GM12878 (cell line): ENCODE measurements around the gene RPL5. TPM values are rescaled to one million over a fixed set of nuclear protein-coding genes. Genes with fewer than 3 reads are reported as not detected.

Source experiments
- ATAC-seq: fragments of 200-7000 bp; cut with Tn5 transposase; 3 replicates; pipeline ENCODE4 v1.9.1; 2020; ENCODE audit warnings: mild to moderate bottlenecking, moderate library complexity
- BruUV-seq: library from RNA; stranded (reverse); fragments of 400-500 nt; replicated peaks from 2 replicates; lab custom pipeline; 2021; lab: Mats Ljungman, UMichigan
- CTCF ChIA-PET: fragments of 300-600 bp; sonication (Branson Sonifier 250); formaldehyde crosslinking; extraction: SDS; loops from one replicate; lab custom pipeline; 2021; ENCODE audit warnings: inconsistent platforms; lab: Yijun Ruan, JAX
- POLR2A ChIA-PET: fragments of 350-600 bp; formaldehyde crosslinking; extraction: SDS; loops from one replicate; lab custom pipeline; 2021; ENCODE audit warnings: inconsistent platforms; lab: Charles Lee
- RAD21 ChIA-PET: fragments of 300-600 bp; sonication (Branson Sonifier 250); formaldehyde crosslinking; loops from one replicate; lab custom pipeline; 2023; ENCODE audit warnings: antibody characterized with exemption; ENCODE audit not compliant: unreplicated experiment; lab: Charles Lee
- SMC1A ChIA-PET: fragments of 300-600 bp; sonication (Branson Sonifier 250); formaldehyde crosslinking; loops from one replicate; lab custom pipeline; 2023; ENCODE audit not compliant: unreplicated experiment, uncharacterized antibody; lab: Charles Lee
- DNase-seq: peaks from one replicate; pipeline ENCODE4 v3.0.0-alpha.2; 2011; ENCODE audit warnings: low read depth, low spot score
- FAIRE-seq: peaks from 3 replicates; lab custom pipeline; 2011; peaks lifted over from hg19 to GRCh38; lab: Jason Lieb, UNC
- H2AFZ ChIP-seq: 2 replicates; pipeline ENCODE4 v1.6.0; 2011; ENCODE audit warnings: low read depth, low read length, control low read depth; ENCODE audit not compliant: control insufficient read depth
- H3K27ac ChIP-seq: 2 replicates; pipeline ENCODE4 v1.5.1; 2011; ENCODE audit warnings: control low read depth; ENCODE audit not compliant: control insufficient read depth, insufficient read depth
- H3K27me3 ChIP-seq, 2 experiments: replicated peaks in 1 of 2; 2 replicates each; pipeline versions ENCODE4 v1.6.0 to v1.6.1; 2011; ENCODE audit warnings: low read length in 1 of 2; ENCODE audit not compliant: control insufficient read depth in 2 of 2, insufficient read depth in 2 of 2
- H3K36me3 ChIP-seq, 2 experiments: 2 replicates each; pipeline ENCODE4 v1.5.1; 2011; ENCODE audit warnings: low read length in 1 of 2; ENCODE audit not compliant: control insufficient read depth in 2 of 2, insufficient read depth in 2 of 2
- H3K4me1 ChIP-seq: 2 replicates; pipeline ENCODE4 v1.6.1; 2011; ENCODE audit warnings: mild to moderate bottlenecking, low read length, moderate library complexity, mixed read lengths; ENCODE audit not compliant: control insufficient read depth, insufficient read depth
- H3K4me2 ChIP-seq: 2 replicates; pipeline ENCODE4 v1.6.0; 2011; ENCODE audit warnings: control low read depth; ENCODE audit not compliant: control insufficient read depth, insufficient read depth
- H3K4me3 ChIP-seq: fragments of 200-600 bp; sonication (generic); 2 replicates; pipeline ENCODE4 v1.5.1; 2016
- H3K79me2 ChIP-seq: 2 replicates; pipeline ENCODE4 v1.6.0; 2011; ENCODE audit warnings: low read length; ENCODE audit not compliant: control insufficient read depth, insufficient read depth
- H3K9ac ChIP-seq: 2 replicates; pipeline ENCODE4 v1.8.0; 2011; ENCODE audit warnings: low read length, control low read depth, mixed read lengths; ENCODE audit not compliant: control insufficient read depth, insufficient read depth
- H3K9me3 ChIP-seq: replicated peaks from 3 replicates; pipeline ENCODE4 v1.5.1; 2011; ENCODE audit warnings: mild to moderate bottlenecking, low read length; ENCODE audit not compliant: control insufficient read depth, insufficient read depth
- H4K20me1 ChIP-seq: 2 replicates; pipeline ENCODE4 v1.6.0; 2011; ENCODE audit not compliant: control insufficient read depth, insufficient read depth
- CBX3 ChIP-seq: fragments of 200-600 bp; sonication (generic); IDR thresholded peaks from 2 replicates; pipeline ENCODE4 v1.6.1; 2016; ENCODE audit warnings: low read depth, borderline replicate concordance
- CBX5 ChIP-seq: sonication (generic); IDR thresholded peaks from 2 replicates; pipeline ENCODE4 v1.6.1; 2016; ENCODE audit warnings: low read depth, moderate library complexity, mild to moderate bottlenecking, inconsistent platforms
- CEBPB ChIP-seq, 2 experiments: fragments of 150-350 bp in 1 of 2; IDR thresholded peaks; 2 replicates each; pipeline ENCODE4 v1.6.1; 2012 to 2014; ENCODE audit warnings: low read depth in 2 of 2, low read length in 2 of 2, borderline replicate concordance in 1 of 2, inconsistent platforms in 1 of 2
- CREB1 ChIP-seq: IDR thresholded peaks from 2 replicates; pipeline ENCODE4 v1.6.1; 2012; ENCODE audit warnings: low read depth, mild to moderate bottlenecking, inconsistent platforms
- EGR1 ChIP-seq, 2 experiments: IDR thresholded peaks; 1 replicate in 1 of 2; 2 replicates in 1 of 2; pipeline ENCODE4 v1.6.1; 2011 to 2012; ENCODE audit warnings: low read depth in 2 of 2, low read length in 2 of 2, borderline replicate concordance in 1 of 2, mild to moderate bottlenecking in 1 of 2, moderate library complexity in 1 of 2
- ETV6 ChIP-seq, 2 experiments: fragments of 450-650 bp in 1 of 2; IDR thresholded peaks in 1 of 2; conservative IDR thresholded peaks in 1 of 2; 2 replicates each; pipeline ENCODE4 v1.6.1; 2014; ENCODE audit warnings: antibody characterized with exemption in 1 of 2, borderline replicate concordance in 1 of 2, low read depth in 1 of 2, mild to moderate bottlenecking in 1 of 2, moderate library complexity in 1 of 2
- MEF2B ChIP-seq: fragments of 450-650 bp; IDR thresholded peaks from 2 replicates; pipeline ENCODE4 v1.6.1; 2018; ENCODE audit warnings: mild to moderate bottlenecking, moderate library complexity; ENCODE audit not compliant: partially characterized antibody, poor library complexity, severe bottlenecking
- NFYA ChIP-seq: IDR thresholded peaks from 2 replicates; pipeline ENCODE4 v1.6.1; 2011; ENCODE audit warnings: low read depth, mild to moderate bottlenecking, low read length, improper control_type of control experiment, borderline replicate concordance
- NFYB ChIP-seq: IDR thresholded peaks from 2 replicates; pipeline ENCODE4 v1.6.1; 2011; ENCODE audit warnings: low read depth, mild to moderate bottlenecking, low read length, improper control_type of control experiment, moderate library complexity; ENCODE audit not compliant: insufficient read depth
- POU2F2 ChIP-seq: IDR thresholded peaks from 3 replicates; pipeline ENCODE4 v1.6.1; 2011; ENCODE audit warnings: low read depth, mild to moderate bottlenecking, low read length, borderline replicate concordance
- ZNF217 ChIP-seq: fragments of 450-650 bp; IDR thresholded peaks from 2 replicates; pipeline ENCODE4 v1.6.1; 2017; ENCODE audit warnings: antibody characterized with exemption, mild to moderate bottlenecking
- ZNF622 ChIP-seq: fragments of 450-650 bp; IDR thresholded peaks from 2 replicates; pipeline ENCODE4 v1.6.1; 2017; ENCODE audit warnings: mild to moderate bottlenecking, inconsistent platforms
- WGBS: methylation state at CpG from one replicate; pipeline ENCODE4 v1.1.6; 2016; ENCODE audit warnings: low lambda C conversion rate; ENCODE audit not compliant: insufficient replicate concordance, insufficient coverage; ENCODE audit errors: missing lambda C conversion rate; 5-methylcytosine and 5-hydroxymethylcytosine counted together
- in situ Hi-C: fragments of 300-500 bp; cut with MboI; formaldehyde crosslinking; loops from 9 replicates; pipeline ENCODE4 v1.14.3; 2018; ENCODE audit warnings: mixed read lengths
- intact Hi-C: fragments of 100-400 bp; cut with micrococcal nuclease; formaldehyde crosslinking; loops from one replicate; pipeline ENCODE4 v1.14.2; 2022; ENCODE audit not compliant: unreplicated experiment
- polyA plus RNA-seq, 11 experiments: library from polyadenylated mRNA; depleted of rRNA in 4 of 11; unstranded in 6 of 11; stranded (reverse) in 5 of 11; fragments of >200 nt; fragmentation: Nextera tagmentation in 4 of 11; fragmentation: Illumina TruSeq in 1 of 11; extraction: Ambion mirVana in 4 of 11; extraction: Trizol in 1 of 11; gene quantifications; 1 replicate in 1 of 11; 2 replicates in 10 of 11; pipeline versions ENCODE4 v1.2.1 to v1.2.3, GENCODE V29; 2011 to 2016; ENCODE audit warnings: inconsistent platforms in 2 of 11, missing spikeins in 2 of 11, low read depth in 1 of 11
- total RNA-seq, 4 experiments: library from RNA; depleted of rRNA in 3 of 4; stranded (reverse); fragments of >200 nt in 3 of 4; fragmentation: Illumina TruSeq in 1 of 4; extraction: Trizol in 1 of 4; gene quantifications; 2 replicates each; pipeline versions ENCODE4 v1.2.1 to v1.2.3, GENCODE V29; 2013 to 2021
- TF ChIP-seq, protein P1 (sequence below): IDR thresholded peaks from 2 replicates; pipeline ENCODE4 v1.6.1; 2012; ENCODE audit warnings: low read depth, low read length, improper control_type of control experiment
- TF ChIP-seq, protein P2 (sequence below): IDR thresholded peaks from 2 replicates; pipeline ENCODE4 v1.6.1; 2012; ENCODE audit warnings: improper control_type of control experiment, low read depth, low read length; ENCODE audit not compliant: insufficient replicate concordance

The RPL5 gene
- total and polyA plus RNA-seq, 10 of the 15 experiments (the other 5 are each of a cell fraction or from before 2014, with no cell fraction given): 1,685 to 6,047 (median 2,601) TPM

DNA sequence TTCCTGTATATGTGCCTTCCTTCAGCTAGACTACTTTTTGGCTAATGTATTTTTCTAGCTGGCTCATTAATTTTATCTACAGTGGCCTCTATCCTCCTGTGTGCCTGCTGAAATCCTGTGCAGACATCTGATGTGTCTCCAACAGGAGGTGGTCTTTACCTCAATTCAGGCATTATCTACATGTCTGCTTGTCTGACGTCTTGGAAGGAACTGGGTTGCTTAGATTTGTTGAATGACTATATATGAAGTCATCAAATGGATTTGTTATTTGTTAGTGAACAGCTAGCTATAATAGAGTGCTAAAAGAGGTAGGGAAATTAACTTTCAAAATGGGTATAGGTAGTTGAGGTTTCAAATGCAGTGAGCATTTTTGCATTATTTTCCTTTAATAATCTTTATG is 6.7 kb downstream of the RPL5 start (continued):
- TF ChIP-seq NFYB: no peak
- no peak for TF ChIP-seq EGR1 (IDR thresholded peaks at IDR 0.05; ENCODE audit: borderline replicate concordance in 1 of 2, low read depth in 2 of 2, low read length in 2 of 2)
- no peak for TF ChIP-seq CEBPB (IDR thresholded peaks at IDR 0.05; ENCODE audit: borderline replicate concordance in 1 of 2, low read depth in 2 of 2, low read length in 2 of 2)
- no peak for TF ChIP-seq CREB1
- TF ChIP-seq NFYA: no peak
- no peak for TF ChIP-seq ZNF217
- TF ChIP-seq, protein P1, sequence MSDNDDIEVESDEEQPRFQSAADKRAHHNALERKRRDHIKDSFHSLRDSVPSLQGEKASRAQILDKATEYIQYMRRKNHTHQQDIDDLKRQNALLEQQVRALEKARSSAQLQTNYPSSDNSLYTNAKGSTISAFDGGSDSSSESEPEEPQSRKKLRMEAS: no peak
- no peak for TF ChIP-seq CBX3
- TF ChIP-seq ETV6 (conservative IDR thresholded peaks at IDR 0.05 in 1 of 2, IDR thresholded peaks at IDR 0.05 in 1 of 2; ENCODE audit: borderline replicate concordance in 1 of 2, low read depth in 1 of 2): no peak
- no peak for TF ChIP-seq POU2F2
- TF ChIP-seq MEF2B: no peak
- TF ChIP-seq ZNF622: no peak
- no peak for TF ChIP-seq CBX5

DNA sequence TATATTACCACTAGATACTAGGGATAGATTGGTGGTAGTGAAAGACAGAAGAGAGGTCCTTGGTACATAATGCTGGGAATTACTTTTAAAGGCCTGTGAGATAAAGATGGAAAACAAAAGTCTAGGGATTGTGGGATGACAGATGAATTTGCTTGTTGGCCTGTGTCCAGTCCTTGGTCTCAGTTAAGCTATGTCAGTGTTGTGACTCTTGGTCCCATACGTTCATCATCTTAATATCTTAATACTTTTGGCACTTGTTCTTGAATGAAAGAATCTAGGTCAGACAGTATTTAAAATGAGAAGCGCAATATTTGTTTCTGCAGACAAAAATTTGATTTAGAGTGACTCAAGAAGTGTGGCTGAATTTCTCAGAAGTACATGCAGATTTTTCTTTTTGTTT is 7.6 kb downstream of the RPL5 start:
- RAD21 ChIA-PET: interaction anchor here (1.4 kb wide), 1 partner anchor 120 kb away, joined by 3 read pairs; no protein-coding TSS in a partner anchor
- Histone ChIP-seq H3K9me3 (no peaks in the 10 kb centered on the region), H3K4me2 (no peak overlapping the region), H4K20me1 (no peaks in the 10 kb centered on the region; the same call in none of the 2 replicates), H3K36me3 (peaks cover 16 to 48% of the 10 kb centered on the region in 2 experiments), H3K9ac (no peak overlapping the region), H2AFZ (no peak overlapping the region), H3K4me3 (no peak overlapping the region), H3K27ac (no peak overlapping the region), H3K79me2 (peaks cover 61% of the 10 kb centered on the region), H3K27me3 (no peaks in the 10 kb centered on the region), H3K4me1 (no peaks in the 10 kb centered on the region)
- SMC1A ChIA-PET: interaction anchor here (1.4 to 1.5 kb wide), 2 partner anchors 19 to 22 kb away, joined by 3 read pairs; no protein-coding TSS in a partner anchor
- intact Hi-C loops: loop anchor here (10.0 kb wide), 2 partner anchors 335 to 505 kb away; partner anchors contain the start of gene DR1
- POLR2A ChIA-PET: interaction anchor here (0.7 to 1.4 kb wide), 2 partner anchors 10 to 161 kb away, joined by 3 read pairs; no protein-coding TSS in a partner anchor
- ATAC-seq: no peak
- no TSS peak for BruUV-seq
- CTCF ChIA-PET: interaction anchor here (0.6 to 2.8 kb wide), 6 partner anchors 91 to 1032 kb away, joined by 3 to 11 read pairs (median 4); no protein-coding TSS in a partner anchor
- no peak for FAIRE-seq
- WGBS: 100% methylated on average over 2 of the region's 2 CpGs
- no peak for DNase-seq
- in situ Hi-C loops: no loop called here
- TF ChIP-seq, protein P2, sequence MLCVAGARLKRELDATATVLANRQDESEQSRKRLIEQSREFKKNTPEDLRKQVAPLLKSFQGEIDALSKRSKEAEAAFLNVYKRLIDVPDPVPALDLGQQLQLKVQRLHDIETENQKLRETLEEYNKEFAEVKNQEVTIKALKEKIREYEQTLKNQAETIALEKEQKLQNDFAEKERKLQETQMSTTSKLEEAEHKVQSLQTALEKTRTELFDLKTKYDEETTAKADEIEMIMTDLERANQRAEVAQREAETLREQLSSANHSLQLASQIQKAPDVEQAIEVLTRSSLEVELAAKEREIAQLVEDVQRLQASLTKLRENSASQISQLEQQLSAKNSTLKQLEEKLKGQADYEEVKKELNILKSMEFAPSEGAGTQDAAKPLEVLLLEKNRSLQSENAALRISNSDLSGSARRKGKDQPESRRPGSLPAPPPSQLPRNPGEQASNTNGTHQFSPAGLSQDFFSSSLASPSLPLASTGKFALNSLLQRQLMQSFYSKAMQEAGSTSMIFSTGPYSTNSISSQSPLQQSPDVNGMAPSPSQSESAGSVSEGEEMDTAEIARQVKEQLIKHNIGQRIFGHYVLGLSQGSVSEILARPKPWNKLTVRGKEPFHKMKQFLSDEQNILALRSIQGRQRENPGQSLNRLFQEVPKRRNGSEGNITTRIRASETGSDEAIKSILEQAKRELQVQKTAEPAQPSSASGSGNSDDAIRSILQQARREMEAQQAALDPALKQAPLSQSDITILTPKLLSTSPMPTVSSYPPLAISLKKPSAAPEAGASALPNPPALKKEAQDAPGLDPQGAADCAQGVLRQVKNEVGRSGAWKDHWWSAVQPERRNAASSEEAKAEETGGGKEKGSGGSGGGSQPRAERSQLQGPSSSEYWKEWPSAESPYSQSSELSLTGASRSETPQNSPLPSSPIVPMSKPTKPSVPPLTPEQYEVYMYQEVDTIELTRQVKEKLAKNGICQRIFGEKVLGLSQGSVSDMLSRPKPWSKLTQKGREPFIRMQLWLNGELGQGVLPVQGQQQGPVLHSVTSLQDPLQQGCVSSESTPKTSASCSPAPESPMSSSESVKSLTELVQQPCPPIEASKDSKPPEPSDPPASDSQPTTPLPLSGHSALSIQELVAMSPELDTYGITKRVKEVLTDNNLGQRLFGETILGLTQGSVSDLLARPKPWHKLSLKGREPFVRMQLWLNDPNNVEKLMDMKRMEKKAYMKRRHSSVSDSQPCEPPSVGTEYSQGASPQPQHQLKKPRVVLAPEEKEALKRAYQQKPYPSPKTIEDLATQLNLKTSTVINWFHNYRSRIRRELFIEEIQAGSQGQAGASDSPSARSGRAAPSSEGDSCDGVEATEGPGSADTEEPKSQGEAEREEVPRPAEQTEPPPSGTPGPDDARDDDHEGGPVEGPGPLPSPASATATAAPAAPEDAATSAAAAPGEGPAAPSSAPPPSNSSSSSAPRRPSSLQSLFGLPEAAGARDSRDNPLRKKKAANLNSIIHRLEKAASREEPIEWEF: no peak
